ENCODE measurements around the gene LCP2. TPM values are rescaled to one million over a fixed set of nuclear protein-coding genes. Genes with fewer than 3 reads are reported as not detected.

Gene LCP2
- total RNA-seq, 1 experiment from 2014 or later, result 0.61 TPM

DNA sequence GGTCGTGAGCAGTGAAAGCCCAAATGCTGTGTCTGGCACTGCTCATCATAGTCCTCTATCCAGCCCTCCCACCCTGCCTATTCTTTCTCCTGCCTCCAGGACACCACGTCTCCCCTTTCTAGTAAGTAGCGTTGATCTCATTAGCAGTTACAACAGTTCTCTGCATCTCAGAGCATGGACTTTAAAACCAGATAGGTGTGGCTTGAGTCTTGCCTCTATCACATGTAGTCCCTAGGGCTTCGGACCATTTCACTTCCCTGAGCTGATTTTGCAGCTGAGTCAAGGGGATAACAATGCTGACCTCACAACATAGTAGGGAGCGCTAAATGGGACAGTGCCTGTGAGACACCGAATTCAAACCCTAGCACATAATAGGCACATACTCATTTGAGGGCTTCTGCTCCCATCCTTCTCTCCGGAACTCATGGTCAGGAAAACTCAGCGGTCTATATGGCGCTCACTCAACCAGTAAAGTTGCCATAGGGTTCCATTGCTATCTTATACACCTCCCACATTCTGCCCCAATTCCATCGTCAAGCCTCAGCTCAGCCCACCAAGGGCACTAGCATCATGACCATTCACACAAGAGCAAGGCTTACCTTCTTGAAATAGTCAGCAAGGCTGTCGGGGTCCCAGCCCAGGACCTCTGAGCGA, 515 bp downstream of the LCP2 start:
- Histone ChIP-seq H3K4me3 (replicated peaks in 1 of 2; ENCODE audit: low read depth in 1 of 2, low read length in 2 of 2) (no peak overlapping the region), H4K20me1 (ENCODE audit: insufficient read depth) (no peaks in the 10 kb centered on the region), H3K79me2 (ENCODE audit: insufficient read depth, low read length) (no peaks in the 10 kb centered on the region), H3K9ac (ENCODE audit: low read length) (no peak overlapping the region), H3K4me1 (ENCODE audit: control insufficient read depth in 1 of 2, insufficient read depth in 2 of 2, low read length in 2 of 2) (no peaks in the 10 kb centered on the region), H3K4me2 (ENCODE audit: low read length) (no peak overlapping the region), H3K27ac (ENCODE audit: low read depth, low read length) (no peak overlapping the region), H3K9me3 (ENCODE audit: control insufficient read depth in 1 of 2, insufficient read depth in 1 of 2, low read depth in 1 of 2, low read length in 2 of 2) (no peaks in the 10 kb centered on the region), H3K36me3 (ENCODE audit: control insufficient read depth in 1 of 2, insufficient read depth in 2 of 2, low read length in 2 of 2) (no peaks in the 10 kb centered on the region), H3K27me3 (ENCODE audit: insufficient read depth, low read length) (peaks cover 55% of the 10 kb centered on the region), H2AFZ (ENCODE audit: low read depth, low read length, poor library complexity, severe bottlenecking) (no peak overlapping the region), H3K9me2 (ENCODE audit: insufficient read depth) (no peaks in the 10 kb centered on the region)
- no peak for TF ChIP-seq CBX3 (IDR thresholded peaks at IDR 0.05; ENCODE audit: low read depth)
- TF ChIP-seq, protein P1, sequence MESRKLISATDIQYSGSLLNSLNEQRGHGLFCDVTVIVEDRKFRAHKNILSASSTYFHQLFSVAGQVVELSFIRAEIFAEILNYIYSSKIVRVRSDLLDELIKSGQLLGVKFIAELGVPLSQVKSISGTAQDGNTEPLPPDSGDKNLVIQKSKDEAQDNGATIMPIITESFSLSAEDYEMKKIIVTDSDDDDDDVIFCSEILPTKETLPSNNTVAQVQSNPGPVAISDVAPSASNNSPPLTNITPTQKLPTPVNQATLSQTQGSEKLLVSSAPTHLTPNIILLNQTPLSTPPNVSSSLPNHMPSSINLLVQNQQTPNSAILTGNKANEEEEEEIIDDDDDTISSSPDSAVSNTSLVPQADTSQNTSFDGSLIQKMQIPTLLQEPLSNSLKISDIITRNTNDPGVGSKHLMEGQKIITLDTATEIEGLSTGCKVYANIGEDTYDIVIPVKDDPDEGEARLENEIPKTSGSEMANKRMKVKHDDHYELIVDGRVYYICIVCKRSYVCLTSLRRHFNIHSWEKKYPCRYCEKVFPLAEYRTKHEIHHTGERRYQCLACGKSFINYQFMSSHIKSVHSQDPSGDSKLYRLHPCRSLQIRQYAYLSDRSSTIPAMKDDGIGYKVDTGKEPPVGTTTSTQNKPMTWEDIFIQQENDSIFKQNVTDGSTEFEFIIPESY (IDR thresholded peaks at IDR 0.05; ENCODE audit: extremely low read depth, insufficient replicate concordance, low read length), result no peak
- TF ChIP-seq POLR2AphosphoS5 (IDR thresholded peaks at IDR 0.05; ENCODE audit: low read depth, low read length), result no peak
- TF ChIP-seq, protein P2, sequence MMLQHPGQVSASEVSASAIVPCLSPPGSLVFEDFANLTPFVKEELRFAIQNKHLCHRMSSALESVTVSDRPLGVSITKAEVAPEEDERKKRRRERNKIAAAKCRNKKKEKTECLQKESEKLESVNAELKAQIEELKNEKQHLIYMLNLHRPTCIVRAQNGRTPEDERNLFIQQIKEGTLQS (IDR thresholded peaks at IDR 0.05), result no peak
- TF ChIP-seq SP1 (IDR thresholded peaks at IDR 0.05; ENCODE audit: low read depth), result no peak
- TF ChIP-seq JUND (IDR thresholded peaks at IDR 0.05), result no peak
- TF ChIP-seq POLR2A (IDR thresholded peaks at IDR 0.05; ENCODE audit: borderline replicate concordance, extremely low read depth, insufficient read depth, insufficient read length), result no peak
- no peak for TF ChIP-seq EZH2phosphoT487 (IDR thresholded peaks at IDR 0.05; ENCODE audit: borderline replicate concordance)
- TF ChIP-seq SRF (IDR thresholded peaks at IDR 0.05; ENCODE audit: low read depth), result no peak
- TF ChIP-seq, protein P3, sequence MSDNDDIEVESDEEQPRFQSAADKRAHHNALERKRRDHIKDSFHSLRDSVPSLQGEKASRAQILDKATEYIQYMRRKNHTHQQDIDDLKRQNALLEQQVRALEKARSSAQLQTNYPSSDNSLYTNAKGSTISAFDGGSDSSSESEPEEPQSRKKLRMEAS (IDR thresholded peaks at IDR 0.05), result no peak
- TF ChIP-seq RAD21 (IDR thresholded peaks at IDR 0.05; ENCODE audit: low read depth), result no peak
- TF ChIP-seq SIN3A (IDR thresholded peaks at IDR 0.05; ENCODE audit: low read depth), result no peak
- no peak for TF ChIP-seq YY1 (IDR thresholded peaks at IDR 0.05; ENCODE audit: extremely low read depth, insufficient replicate concordance, low read depth, low read length)
- TF ChIP-seq, protein P4, sequence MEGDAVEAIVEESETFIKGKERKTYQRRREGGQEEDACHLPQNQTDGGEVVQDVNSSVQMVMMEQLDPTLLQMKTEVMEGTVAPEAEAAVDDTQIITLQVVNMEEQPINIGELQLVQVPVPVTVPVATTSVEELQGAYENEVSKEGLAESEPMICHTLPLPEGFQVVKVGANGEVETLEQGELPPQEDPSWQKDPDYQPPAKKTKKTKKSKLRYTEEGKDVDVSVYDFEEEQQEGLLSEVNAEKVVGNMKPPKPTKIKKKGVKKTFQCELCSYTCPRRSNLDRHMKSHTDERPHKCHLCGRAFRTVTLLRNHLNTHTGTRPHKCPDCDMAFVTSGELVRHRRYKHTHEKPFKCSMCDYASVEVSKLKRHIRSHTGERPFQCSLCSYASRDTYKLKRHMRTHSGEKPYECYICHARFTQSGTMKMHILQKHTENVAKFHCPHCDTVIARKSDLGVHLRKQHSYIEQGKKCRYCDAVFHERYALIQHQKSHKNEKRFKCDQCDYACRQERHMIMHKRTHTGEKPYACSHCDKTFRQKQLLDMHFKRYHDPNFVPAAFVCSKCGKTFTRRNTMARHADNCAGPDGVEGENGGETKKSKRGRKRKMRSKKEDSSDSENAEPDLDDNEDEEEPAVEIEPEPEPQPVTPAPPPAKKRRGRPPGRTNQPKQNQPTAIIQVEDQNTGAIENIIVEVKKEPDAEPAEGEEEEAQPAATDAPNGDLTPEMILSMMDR (IDR thresholded peaks at IDR 0.05 in 2 of 3, conservative IDR thresholded peaks at IDR 0.05 in 1 of 3; ENCODE audit: borderline replicate concordance in 1 of 3, insufficient read depth in 1 of 3, low read depth in 2 of 3, low read length in 2 of 3), result no peak
- no peak for TF ChIP-seq EGR1 (IDR thresholded peaks at IDR 0.05; ENCODE audit: low read depth)
- intact Hi-C loops (cut with micrococcal nuclease), result no loop called here
- DNase-seq (ENCODE audit: low read depth, low spot score) (no peak), ATAC-seq (no peak)
- RAD21 ChIA-PET (ENCODE audit: low non-redundant PET in 1 of 2, low total read pairs in 2 of 2, uncharacterized antibody in 2 of 2, unreplicated experiment in 2 of 2), result no interaction called here
- BruUV-seq (replicated peaks), result no TSS peak
- CTCF ChIA-PET, result no interaction called here
- POLR2A ChIA-PET, result no interaction called here
